ENCODE measurements around the gene TP73.

The TP73 gene

DNA sequence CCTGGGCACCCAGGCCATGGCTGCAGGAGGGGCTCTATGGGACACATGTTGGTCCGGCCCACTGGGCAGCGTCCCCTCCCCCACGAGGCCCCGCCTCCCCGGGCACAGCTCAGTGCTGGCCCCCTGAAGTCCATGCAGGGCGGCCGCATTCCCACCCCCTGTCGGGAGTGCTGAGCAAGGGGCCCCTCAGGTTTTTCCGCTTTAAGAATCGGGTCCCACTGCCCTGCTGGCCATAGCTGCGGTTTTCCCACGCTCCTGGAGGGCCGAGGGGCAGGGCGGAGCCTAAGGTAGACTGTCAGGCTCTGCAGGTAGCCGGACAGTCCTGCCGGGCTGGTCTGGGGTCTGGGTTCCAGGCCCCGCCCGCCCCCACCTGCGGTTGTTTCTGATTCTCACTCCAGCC lies 56.5 kb downstream of the TP73 start:
- DNase-seq (ENCODE audit: low spot score): no peak

DNA sequence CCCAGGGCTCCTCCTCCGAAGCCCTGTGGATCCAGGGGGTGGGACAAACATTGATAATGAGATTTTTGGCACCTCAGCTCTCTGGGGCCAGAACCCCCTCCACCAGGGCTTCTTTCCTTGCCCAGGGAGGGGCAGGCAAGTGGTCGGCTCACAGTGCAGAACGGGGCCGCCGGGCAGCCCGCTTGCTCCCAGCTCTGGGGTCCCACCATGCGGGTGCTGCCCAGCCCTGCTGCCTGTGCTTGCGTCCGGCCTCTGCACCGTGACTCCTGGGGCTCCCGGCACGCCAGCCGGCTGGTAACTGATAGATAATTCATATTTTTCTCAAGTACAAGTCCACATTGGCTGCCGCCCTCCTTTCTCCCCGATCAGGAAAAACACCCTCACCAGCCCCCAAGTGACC lies 57.9 kb downstream of the TP73 start:
- no peak for DNase-seq (ENCODE audit: low spot score)

DNA sequence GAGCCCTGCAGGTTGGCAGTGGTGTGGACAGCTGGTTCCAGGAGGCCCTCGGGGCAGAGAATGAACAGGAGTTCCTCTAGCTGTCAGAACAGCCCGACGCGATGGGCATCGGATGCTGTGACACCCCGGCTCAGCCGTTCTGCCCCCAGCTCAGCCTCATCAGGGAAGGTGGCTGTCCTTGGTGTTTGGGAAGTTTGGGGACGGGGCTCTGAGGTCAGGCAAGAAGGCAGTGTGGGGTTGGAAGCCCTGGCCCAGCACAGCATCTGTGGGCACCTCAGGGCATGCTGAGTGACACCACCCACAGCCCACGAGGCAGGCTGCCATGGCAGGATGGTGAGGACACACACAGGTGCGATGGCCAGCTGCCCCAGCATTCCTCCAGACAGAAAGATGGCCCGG lies 59.1 kb downstream of the TP73 start:
- DNase-seq (ENCODE audit: low spot score): no peak

DNA sequence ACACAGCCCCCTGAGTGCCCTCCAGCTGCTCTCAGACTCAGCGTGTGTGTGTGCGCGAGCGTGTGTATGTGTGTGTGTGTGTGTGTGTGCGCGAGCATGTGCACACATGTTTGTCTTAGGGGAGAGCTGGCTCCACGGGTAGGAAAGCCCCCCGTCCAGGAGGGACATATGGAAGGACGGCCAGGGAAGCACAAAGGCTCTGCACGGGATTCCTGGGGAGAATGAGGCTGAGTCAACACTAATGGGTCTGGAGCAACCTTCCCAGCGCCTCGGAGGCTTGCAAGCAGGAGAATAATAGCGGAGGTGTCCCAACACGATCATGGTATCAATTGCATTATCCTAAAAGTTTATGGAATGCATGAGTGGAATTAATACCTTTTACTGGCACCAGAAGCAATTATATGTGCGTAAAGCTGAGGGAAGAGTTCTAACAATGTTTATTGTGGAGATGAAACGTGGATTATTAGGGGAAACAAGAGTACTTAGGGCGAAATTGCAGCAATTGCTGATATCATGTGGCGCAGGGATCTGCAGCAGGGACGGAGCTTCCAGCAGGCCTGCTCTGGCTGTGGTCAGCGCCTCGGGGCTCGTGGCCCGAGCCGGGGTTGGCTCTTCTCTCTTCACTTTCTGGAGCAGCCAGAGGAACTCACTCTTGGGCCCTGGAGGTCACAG lies 59.6 kb downstream of the TP73 start:
- DNase-seq (ENCODE audit: low spot score): no peak

DNA sequence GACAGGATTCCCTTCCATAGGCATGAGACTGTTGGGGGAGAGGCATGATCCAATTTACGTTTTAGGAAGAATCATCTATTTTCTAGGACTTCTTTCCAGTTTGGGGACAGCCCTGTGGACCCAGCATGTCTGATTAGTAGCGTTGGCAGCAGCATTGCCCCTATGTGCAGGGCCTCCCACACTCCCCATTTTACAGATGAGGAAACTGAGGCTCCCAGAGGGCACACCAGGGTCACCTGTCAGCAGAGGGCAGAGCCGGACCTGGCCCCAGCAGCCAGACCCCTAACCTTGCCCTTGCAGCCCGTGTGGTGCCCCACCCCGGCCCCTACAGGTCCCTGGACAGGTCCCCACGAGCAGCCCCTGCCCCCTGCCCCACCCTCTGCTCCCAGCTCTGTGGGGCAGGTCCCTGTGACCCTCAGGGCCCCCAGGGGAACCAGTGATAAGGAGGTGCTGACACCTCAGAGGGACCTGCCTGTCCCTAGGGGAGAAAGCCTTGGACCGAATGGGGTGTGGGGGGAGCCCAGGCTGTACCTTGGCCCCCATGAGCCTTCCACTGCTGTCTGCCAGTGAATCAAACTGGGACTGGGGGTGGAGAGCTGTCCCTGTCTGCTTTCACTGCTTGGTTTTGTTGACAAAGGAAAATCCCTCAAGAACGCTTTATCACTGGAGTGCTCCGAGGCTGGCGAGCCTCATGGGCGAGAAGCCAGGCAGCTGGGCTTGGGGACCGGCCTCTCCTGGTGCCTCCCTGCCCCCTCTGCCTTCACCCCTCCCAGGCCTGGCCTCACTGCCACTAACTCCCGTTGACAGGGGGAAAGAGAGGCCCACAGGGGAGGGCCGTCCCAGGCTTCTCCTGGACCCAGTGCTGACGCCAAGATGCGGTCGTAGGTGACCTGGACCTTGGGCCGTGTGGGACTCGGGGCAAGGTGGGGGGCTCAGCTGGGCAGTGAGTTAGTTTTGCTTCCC lies 60.5 kb downstream of the TP73 start:
- no peak for DNase-seq (ENCODE audit: low spot score)

DNA sequence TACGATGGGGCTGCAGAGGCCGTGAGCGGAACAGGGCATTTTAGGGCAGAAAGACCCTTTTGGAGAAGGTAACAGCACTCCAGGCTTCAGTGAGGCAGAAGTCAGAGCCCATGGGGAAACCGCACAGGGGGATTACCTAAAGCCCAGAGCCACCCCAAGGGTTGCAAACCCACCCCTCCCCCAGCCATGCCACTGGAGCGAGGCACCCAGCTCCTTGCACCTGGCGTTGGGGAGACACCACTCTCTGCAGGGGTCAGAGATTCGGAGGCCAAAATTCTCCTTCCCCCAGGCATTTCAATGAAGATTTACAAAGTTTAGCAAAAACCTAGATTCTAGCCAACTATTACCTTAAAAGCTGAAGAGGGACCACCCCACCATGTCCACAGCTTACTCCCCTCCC lies 61.5 kb downstream of the TP73 start:
- DNase-seq (ENCODE audit: low spot score): no peak

DNA sequence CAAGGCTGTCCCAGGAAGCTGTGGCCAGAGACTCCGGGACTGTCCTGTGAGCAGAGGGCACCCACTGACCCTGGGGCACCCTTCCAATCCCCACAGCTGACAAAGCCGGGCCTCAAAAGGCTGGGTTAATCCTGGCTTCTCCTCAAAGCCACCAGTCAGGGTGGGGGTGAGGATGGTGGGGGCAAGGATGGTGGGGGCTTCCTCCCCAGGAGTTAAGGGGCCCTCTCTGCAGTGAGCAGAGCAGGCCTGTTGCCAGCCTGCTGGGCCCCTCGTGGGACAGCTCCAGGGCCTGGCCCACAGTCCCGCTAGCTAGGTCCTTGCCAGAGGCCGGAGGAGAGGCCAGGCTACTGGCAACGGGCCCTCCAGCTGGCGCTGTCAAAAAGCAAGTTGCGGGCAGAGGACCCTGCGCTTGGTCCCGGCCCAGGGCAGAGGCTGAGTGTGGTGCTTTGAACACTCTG lies 62.0 kb downstream of the TP73 start:
- no peak for DNase-seq (ENCODE audit: low spot score)

DNA sequence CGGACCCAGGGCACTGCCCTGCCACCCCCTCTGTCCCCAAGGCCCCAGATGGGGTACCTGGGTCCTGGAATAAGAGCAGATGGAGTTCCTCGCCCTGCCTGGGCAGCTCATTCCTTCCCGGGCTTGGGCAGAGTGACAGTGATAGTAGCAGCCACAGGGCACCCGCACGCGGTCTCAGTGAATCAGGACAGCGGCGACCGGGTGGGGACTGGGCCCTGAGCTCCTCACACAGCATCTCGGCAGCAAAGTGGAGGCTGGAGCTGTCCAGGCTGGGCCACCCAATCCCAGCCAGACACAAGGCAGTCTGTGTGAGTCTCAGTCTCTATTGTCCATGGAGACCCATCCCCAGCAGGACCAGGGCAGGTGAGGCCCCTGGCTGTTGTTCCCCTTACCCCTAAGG lies 62.5 kb downstream of the TP73 start:
- DNase-seq (ENCODE audit: low spot score): no peak

DNA sequence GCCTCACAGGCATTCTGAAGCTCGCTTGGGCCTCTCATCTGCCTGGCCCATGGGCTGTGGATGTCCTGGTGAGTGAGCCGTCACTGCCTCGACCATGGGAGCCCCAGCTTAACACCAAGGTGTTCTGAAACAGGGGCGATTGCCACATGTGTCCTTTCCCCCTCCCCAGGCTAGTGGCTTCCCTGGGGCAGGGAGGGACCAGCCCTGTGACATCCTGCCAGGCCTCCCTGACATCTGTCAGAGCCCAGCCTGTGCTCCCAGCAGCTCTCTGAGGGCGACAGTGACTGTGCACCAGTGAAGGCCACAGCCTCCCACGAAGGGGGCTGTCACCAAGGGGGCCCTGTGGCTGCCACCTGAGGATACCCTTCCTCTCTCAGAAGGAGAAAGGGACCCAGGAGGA lies 64.0 kb downstream of the TP73 start:
- DNase-seq (ENCODE audit: low spot score): no peak

DNA sequence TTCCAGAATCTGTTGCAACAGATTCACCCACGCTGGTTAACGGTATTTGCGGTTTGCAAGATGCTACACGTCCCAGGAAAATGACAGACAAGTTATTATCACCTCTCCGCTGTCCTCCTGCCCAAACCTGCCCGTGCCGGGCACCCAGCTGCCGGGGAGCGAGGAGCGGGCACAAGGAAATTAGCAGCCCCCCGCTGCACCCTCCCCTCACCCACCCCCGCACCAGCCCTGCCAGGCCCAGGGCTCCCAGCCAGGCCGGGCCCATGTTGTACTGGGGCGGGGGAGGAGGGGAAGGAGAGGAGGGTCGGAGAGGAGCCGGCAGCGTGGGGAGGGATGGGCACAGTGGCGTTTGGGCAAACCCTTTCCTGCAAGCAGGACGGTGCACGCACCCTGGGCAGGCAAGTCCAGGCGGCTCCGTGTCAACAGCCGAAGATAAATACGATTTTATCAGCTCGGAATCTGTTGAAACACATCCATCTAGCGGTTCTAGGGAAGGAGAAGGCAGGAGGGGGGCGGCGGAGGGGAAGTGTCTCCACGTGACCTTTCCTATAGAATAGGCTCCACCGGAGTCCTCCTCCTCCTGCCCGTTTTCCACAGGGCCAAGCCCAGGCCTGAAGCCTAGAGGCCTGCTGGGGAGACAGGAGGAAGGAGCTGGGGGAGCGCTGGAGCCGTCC lies 64.9 kb downstream of the TP73 start:
- DNase-seq (ENCODE audit: low spot score): no peak

DNA sequence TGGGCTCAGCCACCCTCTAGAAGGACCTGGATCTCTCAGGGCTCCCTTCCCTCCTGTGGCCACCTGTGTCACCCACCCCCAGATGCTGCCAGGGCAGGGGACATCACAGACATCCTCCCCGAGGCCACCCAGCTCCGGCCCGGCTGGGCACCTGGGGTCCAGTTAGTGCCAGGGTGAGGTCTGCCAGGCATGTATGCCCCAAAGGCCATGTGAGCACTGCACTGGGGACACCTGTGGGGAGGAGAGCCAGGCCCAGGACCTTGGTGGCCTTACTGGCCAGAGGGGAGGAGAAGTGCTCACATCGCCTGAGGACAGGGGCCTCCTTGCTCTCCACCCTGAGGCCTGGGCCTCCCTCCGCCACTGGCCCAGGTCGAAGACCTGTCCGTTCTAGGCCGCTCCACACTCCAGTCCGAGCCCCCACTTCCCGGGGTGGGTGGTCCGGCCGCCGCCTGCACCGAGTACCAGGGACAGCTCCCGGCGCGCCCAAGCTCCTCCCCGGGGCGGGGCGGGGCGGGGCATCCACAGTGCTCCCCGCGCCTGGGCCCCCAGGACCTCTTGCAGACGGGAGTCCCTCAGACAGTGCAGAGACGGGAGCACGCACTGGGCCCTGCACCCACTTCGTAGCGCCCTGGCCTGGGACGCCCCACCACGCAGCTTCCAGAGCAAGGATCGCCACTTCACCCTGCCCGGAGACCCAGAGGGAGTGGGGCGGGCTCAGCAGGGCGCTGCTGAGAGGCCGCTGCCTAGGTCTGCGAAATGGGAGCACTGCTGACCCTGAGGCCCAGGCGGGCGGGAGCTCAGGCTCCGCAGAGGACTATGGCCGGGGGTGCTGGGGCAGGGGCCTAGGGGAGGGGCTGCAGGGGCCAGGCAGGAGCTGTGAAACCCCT lies 65.6 kb downstream of the TP73 start:
- DNase-seq (ENCODE audit: low spot score): peak; percentile 52

DNA sequence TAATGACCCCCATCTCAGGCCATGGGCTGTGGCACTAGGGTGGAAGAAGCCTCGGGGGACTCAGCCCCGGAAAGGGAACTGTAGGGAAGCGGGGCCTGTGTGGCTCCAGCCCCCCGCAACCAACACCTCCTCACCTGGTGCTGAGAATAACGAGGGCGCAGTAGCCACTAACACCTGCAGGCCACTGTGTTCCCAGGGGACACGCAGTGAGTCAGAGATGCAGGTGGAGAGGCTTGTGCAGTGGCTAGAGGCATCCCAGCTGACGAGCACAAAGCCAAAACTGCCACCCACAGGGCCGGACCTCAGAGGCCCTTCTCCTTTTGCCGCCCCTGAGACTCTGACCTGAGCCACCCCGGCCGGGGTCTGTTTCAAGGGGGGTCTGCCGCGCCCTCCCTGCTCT lies 66.4 kb downstream of the TP73 start:
- no peak for DNase-seq (ENCODE audit: low spot score)

DNA sequence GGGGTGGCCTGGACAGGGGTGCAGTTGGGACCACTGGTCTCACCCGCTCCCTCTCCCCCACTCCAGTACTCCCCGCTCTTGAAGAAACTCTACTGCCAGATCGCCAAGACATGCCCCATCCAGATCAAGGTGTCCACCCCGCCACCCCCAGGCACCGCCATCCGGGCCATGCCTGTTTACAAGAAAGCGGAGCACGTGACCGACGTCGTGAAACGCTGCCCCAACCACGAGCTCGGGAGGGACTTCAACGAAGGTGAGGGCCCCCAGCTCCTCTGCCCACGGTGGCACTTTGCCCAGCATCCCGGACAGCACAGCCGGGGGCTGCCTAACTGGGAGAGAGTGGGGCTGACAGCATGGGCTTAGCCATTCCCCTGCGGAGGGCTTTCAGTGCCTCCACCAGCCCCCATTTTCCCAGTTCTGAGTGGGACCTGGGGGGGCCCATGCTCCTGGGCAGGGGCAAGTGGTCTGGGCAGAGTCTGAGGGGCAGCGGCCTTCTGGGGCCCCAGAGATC lies 69.7 kb downstream of the TP73 start:
- DNase-seq (ENCODE audit: low spot score): no peak

DNA sequence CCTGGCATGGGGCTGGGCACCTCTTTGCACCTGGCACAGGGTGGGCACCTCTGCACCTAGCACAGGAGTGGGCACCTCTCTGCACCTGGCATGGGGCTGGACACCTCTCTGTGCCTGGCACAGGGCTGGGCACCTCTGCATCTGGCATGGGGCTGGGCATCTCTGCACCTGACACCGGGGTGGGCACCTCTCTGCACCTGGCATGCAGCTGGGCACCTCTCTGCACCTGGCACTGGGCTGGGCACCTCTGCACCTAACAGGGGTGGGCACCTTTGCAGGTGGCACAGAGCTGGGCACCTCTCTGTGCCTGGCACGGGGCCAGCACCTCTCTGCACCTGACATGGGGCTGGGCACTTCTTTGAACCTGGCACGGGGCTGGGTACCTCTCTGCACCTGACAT lies 70.5 kb downstream of the TP73 start:
- DNase-seq (ENCODE audit: low spot score): no peak

DNA sequence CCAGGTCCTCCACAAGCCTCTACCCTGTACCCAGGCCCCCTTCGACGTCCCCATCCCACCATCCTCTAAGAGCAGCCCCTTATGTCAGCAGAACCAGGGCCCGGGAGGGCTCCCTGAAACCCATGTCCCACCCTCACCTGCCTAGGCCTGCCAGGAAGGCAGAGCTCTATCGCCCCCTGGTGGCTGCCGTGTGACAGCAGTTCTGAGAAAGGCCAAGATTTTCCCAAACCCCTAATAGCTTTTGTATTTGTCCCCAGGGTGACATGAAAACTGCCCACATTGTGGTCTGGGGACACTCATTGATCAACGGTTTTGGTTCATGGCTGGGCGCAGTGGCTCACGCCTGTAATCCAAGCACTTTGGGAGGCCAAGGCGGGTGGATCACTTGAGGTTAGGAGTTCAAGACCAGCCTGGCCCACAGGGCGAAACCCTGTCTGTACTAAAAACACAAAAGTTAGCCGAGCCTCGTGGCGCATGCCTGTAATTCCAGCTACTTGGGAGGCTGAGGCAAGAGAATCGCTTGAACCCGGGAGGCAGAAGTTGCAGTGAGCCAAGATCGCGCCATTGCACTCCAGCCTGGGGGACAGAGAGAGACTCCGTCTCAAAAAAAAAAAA lies 72.2 kb downstream of the TP73 start:
- peak; percentile 74 for DNase-seq (ENCODE audit: low spot score)

DNA sequence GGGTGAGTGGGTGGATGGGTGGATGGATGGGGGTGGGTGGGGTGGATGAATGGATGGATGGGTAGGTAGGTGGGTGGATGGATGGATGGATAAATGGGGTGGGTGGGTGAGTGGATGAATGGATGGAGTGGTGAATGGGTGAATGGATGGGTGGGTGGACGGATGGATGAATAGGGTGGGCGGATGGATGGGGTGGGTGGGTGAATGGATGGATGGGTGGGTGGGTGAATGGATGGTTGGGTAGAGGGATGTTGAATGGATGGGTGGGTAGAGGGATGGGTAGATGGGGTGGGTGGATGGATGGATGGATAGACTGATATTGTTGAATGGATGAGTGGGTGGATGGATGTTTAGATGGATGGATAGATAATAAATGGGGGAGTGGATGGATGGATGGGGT lies 73.0 kb downstream of the TP73 start:
- no peak for DNase-seq (ENCODE audit: low spot score)

DNA sequence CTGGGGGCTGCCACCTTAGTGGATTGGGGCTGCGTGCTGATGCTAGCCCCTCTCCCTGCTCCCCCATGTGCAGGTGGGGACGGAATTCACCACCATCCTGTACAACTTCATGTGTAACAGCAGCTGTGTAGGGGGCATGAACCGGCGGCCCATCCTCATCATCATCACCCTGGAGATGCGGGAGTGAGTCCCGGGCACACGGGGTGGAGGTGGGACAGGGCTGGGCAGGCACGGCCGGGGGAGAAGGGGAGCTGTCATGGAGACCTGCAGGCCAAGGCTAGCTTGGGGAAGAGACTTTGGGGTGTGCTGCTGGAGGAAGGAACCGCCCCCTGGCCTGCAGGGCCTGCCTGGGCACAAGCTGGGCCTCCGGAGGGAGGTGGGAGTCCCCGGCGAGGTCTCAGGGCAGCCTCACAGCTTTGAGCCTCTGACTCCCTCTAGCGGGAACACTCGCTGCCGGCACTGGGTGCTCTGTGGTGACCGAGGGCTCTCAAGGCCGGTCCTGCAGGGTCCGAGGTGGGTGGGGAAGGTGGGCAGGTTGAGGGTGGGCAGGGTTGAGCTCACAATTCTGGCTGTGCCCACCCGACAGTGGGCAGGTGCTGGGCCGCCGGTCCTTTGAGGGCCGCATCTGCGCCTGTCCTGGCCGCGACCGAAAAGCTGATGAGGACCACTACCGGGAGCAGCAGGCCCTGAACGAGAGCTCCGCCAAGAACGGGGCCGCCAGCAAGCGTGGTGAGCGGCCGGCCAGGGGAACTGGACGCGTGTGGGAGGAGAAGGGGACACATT lies 74.9 kb downstream of the TP73 start:
- peak; percentile 62 for DNase-seq (ENCODE audit: low spot score)

DNA sequence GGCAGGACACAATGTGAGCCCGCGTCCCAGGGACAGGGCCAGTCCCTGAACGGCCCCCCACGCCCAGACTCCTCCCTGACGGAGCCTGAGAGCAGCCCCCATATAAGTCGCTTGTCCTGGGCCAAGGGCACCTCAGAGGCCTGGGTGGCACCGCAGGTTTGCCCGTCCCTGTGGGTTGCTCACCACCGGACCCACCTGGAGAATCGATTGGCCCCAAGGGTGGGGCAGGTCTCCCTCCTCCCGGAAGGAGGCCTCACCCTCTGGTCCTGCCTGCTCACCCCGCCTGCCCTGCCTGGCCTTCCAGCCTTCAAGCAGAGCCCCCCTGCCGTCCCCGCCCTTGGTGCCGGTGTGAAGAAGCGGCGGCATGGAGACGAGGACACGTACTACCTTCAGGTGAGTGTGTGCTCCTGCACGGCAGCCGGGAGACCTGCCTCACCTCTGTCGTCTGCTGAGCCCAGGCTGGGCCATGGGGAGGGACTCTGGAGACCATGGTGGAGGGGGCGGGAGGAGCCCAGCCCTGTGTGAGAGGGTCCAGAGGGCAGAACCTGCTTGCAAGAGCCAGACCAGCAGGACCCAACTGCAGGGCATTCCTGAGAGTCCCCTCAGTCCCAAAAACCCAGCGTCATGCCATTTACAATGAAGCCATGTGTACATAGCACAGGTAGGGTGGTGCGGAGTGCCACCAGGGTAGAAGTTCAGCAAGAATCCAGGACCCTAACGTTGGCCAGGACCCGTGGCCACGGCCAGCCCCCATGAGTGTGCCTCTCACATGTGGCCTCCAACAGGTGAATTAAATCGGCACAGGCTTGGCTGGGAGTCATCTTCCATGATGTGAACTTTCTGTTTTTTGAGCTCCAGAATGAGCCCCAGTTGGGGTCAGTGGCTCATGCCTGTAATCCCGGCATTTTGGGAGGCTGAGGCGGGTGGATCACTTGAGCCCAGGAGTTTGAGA lies 75.8 kb downstream of the TP73 start:
- no peak for DNase-seq (ENCODE audit: low spot score)
